IMR-90 (cell line): Measurements from ENCODE around the gene LIMS1. TPM values are rescaled to one million over a fixed set of nuclear protein-coding genes. Genes with fewer than 3 reads are reported as not detected.

ENCODE experiments used
- ATAC-seq: fragments of 200-7000 bp; cut with Tn5 transposase; 2 replicates; pipeline ENCODE4 v1.9.1; 2020; ENCODE audit warnings: low read depth, mild to moderate bottlenecking, moderate library complexity
- BruUV-seq: library from RNA; stranded (reverse); fragments of 400-500 nt; replicated peaks from 2 replicates; lab custom pipeline; 2021; lab: Mats Ljungman, UMichigan
- CTCF ChIA-PET: fragments of 300-600 bp; formaldehyde crosslinking; extraction: SDS; loops from one replicate; lab custom pipeline; 2021; ENCODE audit warnings: antibody characterized with exemption; lab: Yijun Ruan, JAX
- POLR2A ChIA-PET: fragments of 300-600 bp; sonication (Branson Sonifier 250); formaldehyde crosslinking; loops from one replicate; lab custom pipeline; 2022; ENCODE audit warnings: antibody characterized with exemption; ENCODE audit not compliant: unreplicated experiment; lab: Charles Lee
- DNase-seq: peaks from one replicate; pipeline ENCODE4 v3.0.0; 2013
- H2AFZ ChIP-seq: replicated peaks from 2 replicates; pipeline ENCODE3; 2013; ENCODE audit warnings: low read length, mild to moderate bottlenecking; ENCODE audit not compliant: poor library complexity
- H2AK5ac ChIP-seq: 2 replicates; pipeline ENCODE4 v1.6.1; 2013; ENCODE audit warnings: low read depth, low read length, inconsistent platforms
- H2AK9ac ChIP-seq: replicated peaks from 2 replicates; pipeline ENCODE3; 2013; ENCODE audit warnings: mild to moderate bottlenecking, low read depth, low read length, moderate library complexity; ENCODE audit not compliant: poor library complexity
- H2BK120ac ChIP-seq: 2 replicates; pipeline ENCODE4 v1.6.1; 2013; ENCODE audit warnings: low read depth, low read length, inconsistent platforms
- H2BK15ac ChIP-seq: 3 replicates; pipeline ENCODE4 v1.6.1; 2013; ENCODE audit warnings: low read depth, low read length, inconsistent platforms
- H2BK20ac ChIP-seq: 2 replicates; pipeline ENCODE4 v1.6.1; 2013; ENCODE audit warnings: low read depth, mild to moderate bottlenecking, inconsistent platforms, low read length, moderate library complexity
- H2BK5ac ChIP-seq: 2 replicates; pipeline ENCODE4 v1.6.1; 2013; ENCODE audit warnings: mild to moderate bottlenecking, low read depth, low read length, inconsistent platforms; ENCODE audit not compliant: poor library complexity, severe bottlenecking
- H3K14ac ChIP-seq: replicated peaks from 2 replicates; pipeline ENCODE4 v1.6.1; 2013; ENCODE audit warnings: low read depth, low read length, inconsistent platforms
- H3K18ac ChIP-seq: 2 replicates; pipeline ENCODE4 v1.6.1; 2013; ENCODE audit warnings: low read depth, low read length, control low read depth
- H3K23ac ChIP-seq: 2 replicates; pipeline ENCODE4 v1.6.1; 2013; ENCODE audit warnings: low read depth, low read length, inconsistent platforms
- H3K27ac ChIP-seq: 2 replicates; pipeline ENCODE4 v1.5.1; 2013; ENCODE audit warnings: mild to moderate bottlenecking, control low read depth, low read length; ENCODE audit not compliant: insufficient read depth
- H3K27me3 ChIP-seq: 2 replicates; pipeline ENCODE4 v1.6.1; 2013; ENCODE audit warnings: low read length; ENCODE audit not compliant: control insufficient read depth, insufficient read depth
- H3K36me3 ChIP-seq: 2 replicates; pipeline ENCODE4 v1.6.1; 2013; ENCODE audit warnings: low read length, mixed read lengths; ENCODE audit not compliant: control insufficient read depth, insufficient read depth
- H3K4ac ChIP-seq: 2 replicates; pipeline ENCODE4 v1.6.1; 2013; ENCODE audit warnings: low read depth, low read length, inconsistent platforms
- H3K4me1 ChIP-seq: 2 replicates; pipeline ENCODE4 v1.6.1; 2013; ENCODE audit warnings: low read length, mixed read lengths; ENCODE audit not compliant: control insufficient read depth, insufficient read depth
- H3K4me2 ChIP-seq: 2 replicates; pipeline ENCODE4 v1.6.1; 2013; ENCODE audit warnings: low read depth, mild to moderate bottlenecking, control low read depth, low read length, moderate library complexity
- H3K4me3 ChIP-seq: 2 replicates; pipeline ENCODE4 v1.5.1; 2013; ENCODE audit warnings: low read depth, mild to moderate bottlenecking, control low read depth, low read length, moderate library complexity; ENCODE audit not compliant: insufficient read depth
- H3K56ac ChIP-seq: 2 replicates; pipeline ENCODE4 v1.6.1; 2013; ENCODE audit warnings: low read length, inconsistent platforms; ENCODE audit not compliant: insufficient read depth; ENCODE audit errors: extremely low read depth
- H3K79me1 ChIP-seq, 2 experiments: 2 replicates each; pipeline ENCODE4 v1.6.1; 2013; ENCODE audit warnings: low read length in 2 of 2, inconsistent platforms in 1 of 2, low read depth in 1 of 2
- H3K9ac ChIP-seq: 2 replicates; pipeline ENCODE4 v1.6.1; 2013; ENCODE audit warnings: low read depth, low read length, control low read depth
- H3K9me1 ChIP-seq: 2 replicates; pipeline ENCODE4 v1.6.1; 2013; ENCODE audit warnings: low read length, inconsistent platforms; ENCODE audit not compliant: insufficient read depth
- H3K9me3 ChIP-seq: 2 replicates; pipeline ENCODE4 v1.6.1; 2013; ENCODE audit warnings: low read length; ENCODE audit not compliant: control insufficient read depth, insufficient read depth
- H4K20me1 ChIP-seq: 2 replicates; pipeline ENCODE4 v1.6.1; 2013; ENCODE audit warnings: low read length, inconsistent platforms; ENCODE audit not compliant: insufficient read depth
- H4K5ac ChIP-seq: 2 replicates; pipeline ENCODE4 v1.6.1; 2013; ENCODE audit warnings: mild to moderate bottlenecking, low read depth, low read length, control low read depth
- H4K8ac ChIP-seq, 2 experiments: 2 replicates each; pipeline ENCODE4 v1.6.1; 2013; ENCODE audit warnings: low read depth in 2 of 2, low read length in 2 of 2, control low read depth in 1 of 2, inconsistent platforms in 1 of 2
- H4K91ac ChIP-seq: 2 replicates; pipeline ENCODE4 v1.6.1; 2013; ENCODE audit warnings: low read depth, low read length, inconsistent platforms; ENCODE audit not compliant: insufficient read depth
- CEBPB ChIP-seq: IDR thresholded peaks from 2 replicates; pipeline ENCODE4 v1.6.1; 2012; ENCODE audit warnings: low read depth, low read length, improper control_type of control experiment
- FOS ChIP-seq: fragments of 150-350 bp; IDR thresholded peaks from 2 replicates; pipeline ENCODE4 v1.6.1; 2016; ENCODE audit warnings: low read depth, low read length
- WGBS, 2 experiments: methylation state at CpG; one replicate each; pipeline versions ENCODE4 v1.1.5 to v1.1.7; 2013; ENCODE audit warnings: missing lambda C conversion rate in 2 of 2; ENCODE audit not compliant: insufficient read length in 1 of 2; ENCODE audit errors: extremely low coverage in 2 of 2; 5-methylcytosine and 5-hydroxymethylcytosine counted together
- dilution Hi-C: fragments of 300-500 bp; cut with HindIII; formaldehyde crosslinking; loops from one replicate; pipeline ENCODE4 v1.14.3; 2018; ENCODE audit warnings: low sequenced_read_pairs; ENCODE audit not compliant: unreplicated experiment
- in situ Hi-C: fragments of 300-500 bp; cut with MboI; formaldehyde crosslinking; loops from 3 replicates; pipeline ENCODE4 v1.14.3; 2019; ENCODE audit warnings: low sequenced_read_pairs, inconsistent platforms, mixed read lengths
- intact Hi-C: fragments of 100-400 bp; cut with micrococcal nuclease; formaldehyde crosslinking; loops from 2 replicates; pipeline ENCODE4 v1.10.0; 2022
- polyA plus RNA-seq, 3 experiments: library from polyadenylated mRNA; depleted of rRNA; stranded (reverse); fragments of >200 nt; gene quantifications; 2 replicates each; pipeline ENCODE4 v1.2.3, GENCODE V29; 2012; ENCODE audit warnings: low replicate concordance in 1 of 3
- total RNA-seq: library from RNA; depleted of rRNA; stranded (reverse); fragments of >200 nt; gene quantifications from 2 replicates; pipeline ENCODE4 v1.2.3, GENCODE V29; 2012
- TF ChIP-seq, protein P1 (sequence below): conservative IDR thresholded peaks from 2 replicates; pipeline ENCODE4 v1.5.1; 2012; ENCODE audit warnings: mild to moderate bottlenecking, low read depth, low read length, improper control_type of control experiment

LIMS1 gene
- total and polyA plus RNA-seq, 2 of the 4 experiments (the other 2 are of a cell fraction) = 59.1 to 131 TPM

DNA sequence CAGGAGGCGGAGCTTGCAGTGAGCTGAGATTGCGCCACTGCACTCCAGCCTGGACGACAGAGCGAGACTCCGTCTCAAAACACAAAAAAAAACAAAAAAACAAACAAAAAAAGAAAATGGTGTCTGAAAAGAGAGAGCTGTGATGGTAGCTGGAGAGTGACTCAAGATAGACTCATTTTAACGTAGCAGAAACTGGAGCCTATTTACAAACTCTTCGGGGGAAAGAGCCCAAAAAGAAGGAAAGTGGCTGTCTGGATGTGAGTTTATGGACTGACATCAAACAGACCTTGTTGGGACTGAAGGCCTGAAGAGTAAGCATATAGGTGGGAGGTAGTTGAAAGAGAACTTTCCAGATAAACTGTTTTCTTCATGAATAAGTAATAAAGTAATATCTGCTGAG is 51.8 kb downstream of the LIMS1 start:
- Histone ChIP-seq H3K9ac (no peak overlapping the region), H3K56ac (no peak overlapping the region), H3K4me2 (peak overlapping the region; percentile 41; the same call in 1 of the 2 replicates), H3K36me3 (no peaks in the 10 kb centered on the region), H4K8ac (peak overlapping the region; percentile 55 to 82; a peak in 3 of 4 replicates), H3K4me3 (no peak overlapping the region), H2BK15ac (peak overlapping the region; percentile 91; the same call in 2 of the 3 replicates), H4K20me1 (peaks cover 11% of the 10 kb centered on the region; the same call in 1 of the 2 replicates), H3K9me3 (no peaks in the 10 kb centered on the region), H4K91ac (peak overlapping the region; percentile 86), H2BK20ac (peak overlapping the region; percentile 64), H3K27me3 (no peaks in the 10 kb centered on the region), H3K23ac (peak overlapping the region; percentile 79), H4K5ac (peak overlapping the region; percentile 58; the same call in 1 of the 2 replicates), H2AK5ac (peak overlapping the region; percentile 93; the same call in 1 of the 2 replicates), H3K18ac (peak overlapping the region; percentile 80; the same call in 1 of the 2 replicates), H2BK5ac (peak overlapping the region; percentile 74), H2AK9ac (no peak overlapping the region), H3K4ac (peak overlapping the region; percentile 84), H3K9me1 (peaks cover 20% of the 10 kb centered on the region), H3K27ac (peak overlapping the region; percentile 63; the same call in 1 of the 2 replicates), H2AFZ (no peak overlapping the region), H3K4me1 (peaks cover 20% of the 10 kb centered on the region), H3K79me1 (peaks cover 34 to 72% of the 10 kb centered on the region in 2 experiments), H2BK120ac (peak overlapping the region; percentile 67), H3K14ac (peak overlapping the region; percentile 90)
- CTCF ChIA-PET = interaction anchor here (1.1 kb wide), 1 partner anchor 51 kb away, joined by 5 read pairs; no protein-coding TSS in a partner anchor
- ATAC-seq = peak; percentile 29
- 0 out of 2 replicates have a peak, but pooled peaks have one; percentile 39 for TF ChIP-seq FOS
- TF ChIP-seq CEBPB = peak; percentile 73
- TF ChIP-seq, protein P1, sequence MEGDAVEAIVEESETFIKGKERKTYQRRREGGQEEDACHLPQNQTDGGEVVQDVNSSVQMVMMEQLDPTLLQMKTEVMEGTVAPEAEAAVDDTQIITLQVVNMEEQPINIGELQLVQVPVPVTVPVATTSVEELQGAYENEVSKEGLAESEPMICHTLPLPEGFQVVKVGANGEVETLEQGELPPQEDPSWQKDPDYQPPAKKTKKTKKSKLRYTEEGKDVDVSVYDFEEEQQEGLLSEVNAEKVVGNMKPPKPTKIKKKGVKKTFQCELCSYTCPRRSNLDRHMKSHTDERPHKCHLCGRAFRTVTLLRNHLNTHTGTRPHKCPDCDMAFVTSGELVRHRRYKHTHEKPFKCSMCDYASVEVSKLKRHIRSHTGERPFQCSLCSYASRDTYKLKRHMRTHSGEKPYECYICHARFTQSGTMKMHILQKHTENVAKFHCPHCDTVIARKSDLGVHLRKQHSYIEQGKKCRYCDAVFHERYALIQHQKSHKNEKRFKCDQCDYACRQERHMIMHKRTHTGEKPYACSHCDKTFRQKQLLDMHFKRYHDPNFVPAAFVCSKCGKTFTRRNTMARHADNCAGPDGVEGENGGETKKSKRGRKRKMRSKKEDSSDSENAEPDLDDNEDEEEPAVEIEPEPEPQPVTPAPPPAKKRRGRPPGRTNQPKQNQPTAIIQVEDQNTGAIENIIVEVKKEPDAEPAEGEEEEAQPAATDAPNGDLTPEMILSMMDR = no peak
- in situ Hi-C loops (no loop called here), intact Hi-C loops (no loop called here), dilution Hi-C loops (no loop called here)
- 0% methylated on average over 1 of the region's 7 CpGs; no CpG with 5 or more reads in 1 of the 2 experiments for WGBS, 2 experiments
- peak; percentile 75 for DNase-seq
- BruUV-seq = no TSS peak
- POLR2A ChIA-PET = no interaction called here
